ENCODE data around the gene OR52B6.

DNA sequence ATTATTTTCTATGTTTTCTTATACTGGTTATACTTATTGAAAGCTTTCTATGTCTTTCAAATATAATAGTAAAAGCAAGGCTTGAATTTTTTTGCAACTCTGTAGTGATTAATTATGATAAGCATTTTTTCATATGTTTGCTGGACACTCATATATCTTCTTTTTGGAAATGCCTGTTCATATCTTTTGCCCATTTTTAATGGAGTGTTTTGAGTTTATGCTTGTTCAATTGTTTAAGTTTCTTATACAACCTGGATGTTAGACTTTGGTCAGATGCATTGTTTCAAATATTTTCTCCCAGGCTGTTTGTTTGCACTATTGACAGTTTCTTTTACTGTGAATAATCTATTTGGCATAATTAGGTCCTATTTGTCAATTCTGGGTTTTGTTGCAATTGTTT is 44.2 kb upstream of the OR52B6 start:
- TF ChIP-seq, protein P1, sequence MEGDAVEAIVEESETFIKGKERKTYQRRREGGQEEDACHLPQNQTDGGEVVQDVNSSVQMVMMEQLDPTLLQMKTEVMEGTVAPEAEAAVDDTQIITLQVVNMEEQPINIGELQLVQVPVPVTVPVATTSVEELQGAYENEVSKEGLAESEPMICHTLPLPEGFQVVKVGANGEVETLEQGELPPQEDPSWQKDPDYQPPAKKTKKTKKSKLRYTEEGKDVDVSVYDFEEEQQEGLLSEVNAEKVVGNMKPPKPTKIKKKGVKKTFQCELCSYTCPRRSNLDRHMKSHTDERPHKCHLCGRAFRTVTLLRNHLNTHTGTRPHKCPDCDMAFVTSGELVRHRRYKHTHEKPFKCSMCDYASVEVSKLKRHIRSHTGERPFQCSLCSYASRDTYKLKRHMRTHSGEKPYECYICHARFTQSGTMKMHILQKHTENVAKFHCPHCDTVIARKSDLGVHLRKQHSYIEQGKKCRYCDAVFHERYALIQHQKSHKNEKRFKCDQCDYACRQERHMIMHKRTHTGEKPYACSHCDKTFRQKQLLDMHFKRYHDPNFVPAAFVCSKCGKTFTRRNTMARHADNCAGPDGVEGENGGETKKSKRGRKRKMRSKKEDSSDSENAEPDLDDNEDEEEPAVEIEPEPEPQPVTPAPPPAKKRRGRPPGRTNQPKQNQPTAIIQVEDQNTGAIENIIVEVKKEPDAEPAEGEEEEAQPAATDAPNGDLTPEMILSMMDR (IDR thresholded peaks at IDR 0.05; ENCODE audit: borderline replicate concordance, extremely low read depth, low read length, poor library complexity, severe bottlenecking), result no peak
- TF ChIP-seq EZH2 (IDR thresholded peaks at IDR 0.05; ENCODE audit: borderline replicate concordance, low read depth, low read length, severe bottlenecking), result no peak

All from DND-41 (cell line).